ENCODE data around the gene AHNAK2.
"Not testable (repeated sequence)": the region's sequence is repeated elsewhere in the genome, so short reads cannot be mapped to it uniquely, and the experiment has no call there.

AHNAK2 gene

DNA sequence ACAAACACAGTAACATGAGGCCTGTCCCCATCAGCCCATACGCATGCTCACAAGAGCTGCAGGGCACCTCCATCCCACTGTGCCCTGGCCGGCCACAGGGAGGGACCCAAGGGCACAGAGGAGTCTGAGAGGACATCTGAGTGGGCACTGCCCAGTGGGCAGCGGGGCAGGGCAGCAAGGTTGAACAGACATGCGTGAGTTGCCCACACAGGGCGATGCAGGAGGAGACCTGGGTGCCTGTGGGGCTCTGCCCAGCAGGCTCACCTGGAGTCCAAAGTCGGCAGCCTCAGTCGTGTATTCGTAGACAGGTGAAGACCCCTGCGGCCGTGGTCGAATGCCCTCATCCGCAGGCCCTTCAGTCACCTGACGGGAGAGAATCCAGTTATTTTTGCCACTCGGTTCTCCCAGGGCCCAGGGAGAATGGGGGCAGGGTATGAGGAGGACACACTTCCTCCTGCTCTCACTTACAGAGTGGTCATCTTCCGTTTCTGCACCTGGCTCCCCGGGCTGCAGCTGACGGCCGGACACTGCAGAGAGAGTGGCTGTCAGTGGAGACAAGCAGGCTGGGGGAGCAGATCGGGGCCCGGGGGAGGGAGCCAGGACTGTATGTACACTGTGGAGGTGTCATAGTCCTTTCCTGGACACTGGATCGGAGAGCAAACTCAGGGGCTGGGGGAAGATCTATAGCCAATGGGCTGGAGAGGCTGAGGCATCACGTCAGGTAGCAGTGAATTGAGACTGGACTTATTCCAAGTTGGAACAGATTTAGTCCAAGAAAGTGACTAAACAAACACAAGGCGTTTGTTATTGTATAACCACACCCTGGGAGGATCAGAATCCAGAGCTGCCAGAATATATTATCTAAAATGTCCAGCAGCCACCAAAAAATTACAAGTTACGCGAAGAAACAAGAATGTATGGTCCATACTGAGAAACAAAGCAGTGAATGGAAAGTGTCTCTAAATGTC is 20.7 kb downstream of the AHNAK2 start:
- no peak overlapping the region for H3K4me3 ChIP-seq (ENCODE audit: low read depth, low read length)
- no peak for DNase-seq (ENCODE audit: low read depth)

DNA sequence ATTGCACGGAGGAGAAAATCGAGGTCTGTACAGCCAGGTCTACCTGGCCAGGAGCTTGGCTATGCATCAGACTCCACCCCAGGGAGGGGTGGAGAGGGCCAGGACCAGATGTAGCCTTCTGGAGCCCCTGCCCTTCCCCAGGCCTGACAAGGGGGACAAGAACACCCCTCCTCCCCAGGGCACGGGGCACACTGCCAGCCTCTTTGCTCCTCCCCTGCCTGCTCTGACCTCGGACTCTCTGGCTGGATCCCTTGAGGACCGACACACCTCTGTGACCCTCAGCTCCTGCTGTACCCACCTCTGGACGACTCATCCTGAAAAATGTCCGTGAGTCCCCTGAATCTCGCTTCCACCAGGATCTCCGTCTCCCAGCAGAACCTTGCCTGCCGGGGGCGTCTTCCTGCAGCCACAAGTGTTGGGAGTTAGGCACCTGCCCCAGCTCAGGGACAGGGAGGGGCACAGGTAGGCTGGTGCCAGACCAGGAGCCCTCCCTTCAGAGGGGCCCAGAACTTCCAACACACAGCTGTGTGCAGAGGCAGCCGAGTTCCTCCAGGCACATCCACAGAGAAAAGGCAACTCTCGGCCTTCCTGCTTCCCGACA is 21.8 kb downstream of the AHNAK2 start:
- no peak overlapping the region for H3K4me3 ChIP-seq (ENCODE audit: low read depth, low read length)
- no peak for DNase-seq (ENCODE audit: low read depth)

DNA sequence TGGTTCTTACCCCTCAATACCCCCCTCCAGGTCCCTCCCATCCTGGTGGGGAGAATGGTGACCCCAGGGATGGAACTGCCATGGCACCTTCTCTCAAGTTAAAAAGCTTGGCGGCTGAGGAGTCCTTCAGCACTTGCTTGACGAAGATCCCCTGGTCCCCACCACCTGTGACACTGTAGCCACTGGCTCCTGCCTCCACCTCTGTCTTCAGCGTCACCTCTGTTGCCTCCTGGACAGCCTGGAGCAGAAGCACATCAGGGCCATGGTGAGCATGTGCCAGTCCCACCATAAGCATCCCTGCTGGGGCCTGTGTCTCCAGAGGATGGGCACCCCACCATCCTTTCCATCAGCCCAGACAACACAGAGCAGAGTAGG is 22.8 kb downstream of the AHNAK2 start:
- no peak overlapping the region for H3K4me3 ChIP-seq (ENCODE audit: low read depth, low read length)
- no peak for DNase-seq (ENCODE audit: low read depth)

DNA sequence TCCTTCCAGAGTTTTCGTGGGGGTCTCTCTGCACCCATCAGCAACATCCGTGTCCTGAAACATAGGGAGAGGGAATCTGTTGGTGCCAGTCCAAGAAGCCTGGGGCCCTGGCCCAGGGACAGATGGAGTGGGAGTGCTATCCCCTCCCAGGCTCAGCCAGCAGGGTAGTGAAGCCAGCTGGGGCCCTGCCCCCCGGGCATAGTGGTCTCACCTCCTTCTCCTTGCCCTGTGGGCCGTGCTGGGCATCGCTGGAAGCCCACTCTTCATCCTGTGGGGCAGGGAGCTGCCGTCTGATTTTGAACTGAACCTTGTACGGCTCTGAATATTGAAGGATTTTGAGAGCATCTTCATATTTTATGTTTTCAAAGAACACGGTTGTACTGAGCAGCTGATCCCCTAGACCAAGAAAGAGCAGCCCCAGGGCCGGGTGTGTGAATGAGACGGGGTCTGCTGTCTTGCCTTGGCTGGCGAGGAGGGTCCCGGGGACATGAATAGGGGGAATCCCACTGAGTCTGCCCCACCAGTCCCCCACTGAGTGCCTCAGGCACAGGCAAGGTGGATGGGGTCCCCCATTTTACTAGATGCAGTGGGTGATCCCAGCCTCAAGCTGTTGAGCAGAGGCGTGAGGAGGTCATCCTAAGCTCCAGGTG is 23.3 kb downstream of the AHNAK2 start:
- no peak for DNase-seq (ENCODE audit: low read depth)

DNA sequence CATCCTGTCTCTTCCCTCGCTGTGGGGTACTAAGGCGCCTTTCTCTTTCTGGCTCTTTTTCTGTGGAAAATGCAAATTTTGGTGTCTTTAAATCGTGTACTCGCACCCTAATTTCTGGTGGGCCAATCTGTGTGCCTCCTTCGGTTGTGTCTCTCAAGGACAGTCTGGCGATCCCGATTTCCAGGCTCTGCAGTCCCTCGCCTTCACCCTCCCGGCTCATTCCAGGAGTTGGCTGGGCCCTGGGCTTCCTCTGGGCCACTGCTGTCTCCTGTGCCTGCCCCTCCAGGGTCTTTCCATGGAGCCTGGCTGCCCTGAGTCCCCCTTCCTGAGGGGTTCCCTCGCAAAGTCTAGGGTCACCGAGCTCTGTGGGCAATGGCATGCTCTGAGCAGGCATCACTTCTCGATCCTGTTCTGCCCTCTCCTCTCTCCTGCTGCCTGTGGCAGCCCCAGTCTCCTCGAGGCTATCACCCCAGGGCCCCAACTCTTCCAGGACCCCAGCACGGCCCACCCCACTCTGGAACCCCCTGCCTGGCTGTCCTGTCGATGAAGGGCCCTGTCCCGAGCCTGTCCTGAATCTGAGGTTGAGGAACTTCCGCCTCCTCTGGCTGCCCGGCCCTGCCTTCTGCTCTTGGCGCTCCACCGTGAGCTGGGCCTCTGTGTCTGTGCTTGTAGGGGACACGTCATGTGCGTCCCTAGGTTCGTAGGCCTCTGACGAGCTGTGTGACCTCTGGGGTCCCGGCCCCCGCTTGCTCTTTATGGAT is 24.1 kb downstream of the AHNAK2 start:
- no peak for DNase-seq (ENCODE audit: low read depth)
- no peak overlapping the region for H3K4me3 ChIP-seq (ENCODE audit: low read depth, low read length)

More for the DNA sequence above, 23.3 kb downstream of the AHNAK2 start:
- no peak overlapping the region for H3K4me3 ChIP-seq (ENCODE audit: low read depth, low read length)

DNA sequence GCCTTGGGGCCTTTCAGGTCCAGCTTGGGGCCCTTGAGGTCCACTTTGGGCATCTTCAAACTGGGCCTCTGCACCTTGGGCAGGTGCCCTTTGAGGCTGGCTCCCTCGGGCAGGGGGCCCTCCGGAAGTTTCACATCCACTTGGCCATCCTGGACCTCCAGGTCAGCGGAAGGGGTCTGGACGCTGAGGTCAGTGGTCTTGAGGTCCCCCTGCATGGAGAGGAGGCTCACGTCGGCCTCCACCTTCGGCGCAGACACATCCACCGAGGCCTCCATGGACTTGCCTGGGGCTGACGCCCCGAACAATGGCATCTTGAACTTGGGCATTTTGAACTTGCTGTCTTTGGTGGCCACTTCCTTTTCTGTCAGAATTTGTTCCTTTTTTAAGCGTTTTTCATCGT is 25.1 kb downstream of the AHNAK2 start:
- DNase-seq (ENCODE audit: low read depth), result no peak
- no peak overlapping the region for H3K4me3 ChIP-seq (ENCODE audit: low read depth, low read length)

DNA sequence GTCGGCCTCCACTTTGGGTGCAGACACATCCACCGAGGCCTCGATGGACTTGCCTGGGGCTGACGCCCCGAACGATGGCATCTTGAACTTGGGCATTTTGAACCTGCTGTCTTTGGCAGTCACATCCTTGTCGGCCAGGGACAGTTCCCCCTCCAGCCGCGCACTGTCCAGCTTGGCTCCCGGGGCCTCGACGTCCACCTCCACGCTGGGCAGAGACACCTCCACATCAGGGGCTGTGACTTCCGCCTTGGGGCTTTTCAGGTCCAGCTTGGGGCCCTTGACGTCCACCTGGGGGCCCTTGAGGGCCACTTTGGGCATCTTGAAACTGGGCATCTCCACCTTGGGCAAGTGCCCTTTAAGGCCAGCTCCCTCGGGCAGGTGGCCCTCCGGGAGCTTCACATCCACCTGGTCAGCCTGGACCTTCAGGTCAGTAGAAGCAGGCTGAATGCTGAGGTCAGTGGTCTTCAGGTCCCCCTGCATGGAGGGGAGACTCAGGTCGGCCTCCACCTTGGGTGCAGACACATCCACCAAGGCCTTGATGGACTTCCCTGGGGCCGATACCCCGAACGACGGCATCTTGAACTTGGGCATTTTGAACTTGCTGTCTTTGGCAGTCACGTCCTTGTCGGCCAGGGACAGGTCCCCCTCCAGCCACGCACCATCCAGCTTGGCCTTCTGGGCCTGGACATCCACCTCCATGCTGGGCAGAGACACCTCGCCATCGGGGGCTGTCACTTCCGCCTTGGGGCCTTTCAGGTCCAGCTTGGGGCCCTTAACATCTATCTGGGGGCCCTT is 26.1 kb downstream of the AHNAK2 start:
- not testable (repeated sequence) for H3K4me3 ChIP-seq (ENCODE audit: low read depth, low read length); DNase-seq (ENCODE audit: low read depth)

DNA sequence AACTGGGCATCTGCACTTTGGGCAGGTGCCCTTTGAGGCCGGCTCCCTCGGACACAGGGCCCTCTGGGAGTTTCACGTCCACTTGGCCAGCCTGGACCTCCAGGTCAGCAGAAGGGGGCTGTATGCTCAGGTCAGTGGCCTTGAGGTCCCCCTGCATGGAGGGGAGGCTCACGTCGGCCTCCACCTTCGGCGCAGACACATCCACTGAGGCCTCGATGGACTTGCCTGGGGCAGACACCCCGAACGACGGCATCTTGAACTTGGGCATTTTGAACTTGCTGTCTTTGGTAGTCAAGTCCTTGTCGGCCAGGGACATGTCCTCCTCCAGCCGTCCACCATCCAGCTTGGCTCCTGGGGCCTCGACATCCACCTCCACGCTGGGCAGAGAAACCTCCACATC is 27.5 kb downstream of the AHNAK2 start:
- DNase-seq (ENCODE audit: low read depth), result not testable (repeated sequence)

DNA sequence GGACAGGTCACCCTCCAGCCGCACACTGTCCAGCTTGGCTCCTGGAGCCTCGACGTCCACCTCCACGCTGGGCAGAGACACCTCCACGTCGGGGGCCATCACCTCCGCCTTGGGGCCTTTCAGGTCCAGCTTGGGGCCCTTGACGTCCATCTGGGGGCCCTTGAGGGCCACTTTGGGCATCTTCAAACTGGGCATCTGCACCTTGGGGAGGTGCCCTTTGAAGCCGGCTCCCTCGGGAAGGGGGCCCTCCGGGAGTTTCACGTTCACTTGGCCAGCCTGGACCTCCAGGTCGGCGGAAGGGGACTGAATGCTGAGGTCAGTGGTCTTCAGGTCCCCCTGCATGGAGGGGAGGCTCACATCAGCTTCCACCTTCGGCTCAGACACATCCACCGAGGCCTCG is 28.2 kb downstream of the AHNAK2 start:
- H3K4me3 ChIP-seq (ENCODE audit: low read depth, low read length), result no peak overlapping the region
- no peak for DNase-seq (ENCODE audit: low read depth)

More for the DNA sequence above, 27.5 kb downstream of the AHNAK2 start:
- H3K4me3 ChIP-seq (ENCODE audit: low read depth, low read length), result not testable (repeated sequence)

DNA sequence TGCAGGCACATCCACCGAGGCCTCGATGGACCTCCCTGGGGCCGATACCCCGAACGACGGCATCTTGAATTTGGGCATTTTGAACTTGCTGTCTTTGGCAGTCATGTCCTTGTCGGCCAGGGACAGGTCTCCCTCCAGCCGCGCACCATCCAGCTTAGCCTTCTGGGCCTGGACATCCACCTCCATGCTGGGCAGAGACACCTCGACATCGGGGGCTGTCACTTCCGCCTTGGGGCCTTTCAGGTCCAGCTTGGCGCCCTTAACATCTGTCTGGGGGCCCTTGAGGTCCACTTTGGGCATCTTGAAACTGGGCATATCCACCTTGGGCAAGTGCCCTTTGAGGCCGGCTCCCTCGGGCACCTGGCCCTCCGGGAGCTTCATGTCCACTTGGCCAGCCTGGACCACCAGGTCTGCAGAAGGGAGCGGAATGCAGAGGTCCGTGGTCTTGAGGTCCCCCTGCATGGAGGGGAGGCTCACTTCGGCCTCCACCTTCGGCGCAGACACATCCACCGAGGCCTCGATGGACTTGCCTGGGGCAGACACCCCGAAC is 28.7 kb downstream of the AHNAK2 start:
- not testable (repeated sequence) for H3K4me3 ChIP-seq (ENCODE audit: low read depth, low read length); DNase-seq (ENCODE audit: low read depth)

DNA sequence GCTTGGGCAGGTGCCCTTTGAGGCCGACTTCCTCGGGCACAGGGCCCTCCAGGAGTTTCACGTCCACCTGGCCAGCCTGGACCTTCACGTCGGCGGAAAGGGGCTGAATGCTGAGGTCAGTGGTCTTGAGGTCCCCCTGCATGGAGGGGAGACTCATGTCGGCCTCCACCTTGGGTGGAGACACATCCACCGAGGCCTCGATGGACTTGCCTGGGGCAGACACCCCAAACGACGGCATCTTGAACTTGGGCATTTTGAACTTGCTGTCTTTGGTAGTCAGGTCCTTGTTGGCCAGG is 29.5 kb downstream of the AHNAK2 start:
- DNase-seq (ENCODE audit: low read depth), result no peak
- H3K4me3 ChIP-seq (ENCODE audit: low read depth, low read length), result no peak overlapping the region

DNA sequence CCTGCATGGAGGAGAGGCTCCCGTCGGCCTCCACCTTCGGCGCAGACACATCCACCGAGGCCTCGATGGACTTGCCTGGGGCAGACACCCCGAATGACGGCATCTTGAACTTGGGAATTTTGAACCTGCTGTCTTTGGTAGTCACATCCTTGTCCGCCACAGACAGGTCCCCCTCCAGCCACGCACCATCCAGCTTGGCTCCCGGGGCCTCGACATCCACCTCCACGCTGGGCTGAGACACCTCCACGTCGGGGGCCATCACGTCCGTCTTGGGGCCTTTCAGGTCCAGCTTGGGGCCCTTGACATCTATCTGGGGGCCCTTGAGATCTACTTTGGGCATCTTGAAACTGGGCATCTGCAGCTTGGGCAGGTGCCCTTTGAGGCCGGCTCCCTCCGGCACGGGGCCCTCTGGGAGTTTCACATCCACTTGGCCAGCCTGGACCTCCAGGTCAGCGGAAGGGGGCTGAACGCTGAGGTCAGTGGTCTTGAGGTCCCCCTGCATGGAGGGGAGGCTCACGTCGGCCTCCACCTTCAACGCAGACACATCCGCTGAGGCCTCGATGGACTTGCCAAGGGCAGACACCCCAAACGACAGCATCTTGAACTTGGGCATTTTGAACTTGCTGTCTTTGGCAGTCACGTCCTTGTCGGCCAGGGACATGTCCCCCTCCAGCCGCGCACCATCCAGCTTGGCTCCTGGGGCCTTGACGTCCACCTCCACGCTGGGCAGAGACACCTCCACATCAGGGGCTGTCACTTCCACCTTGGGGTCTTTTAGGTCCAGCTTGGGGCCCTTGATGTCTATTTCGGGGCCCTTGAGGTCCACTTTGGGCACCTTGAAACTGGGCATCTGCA is 30.1 kb downstream of the AHNAK2 start:
- DNase-seq (ENCODE audit: low read depth); H3K4me3 ChIP-seq (ENCODE audit: low read depth, low read length): not testable (repeated sequence)

DNA sequence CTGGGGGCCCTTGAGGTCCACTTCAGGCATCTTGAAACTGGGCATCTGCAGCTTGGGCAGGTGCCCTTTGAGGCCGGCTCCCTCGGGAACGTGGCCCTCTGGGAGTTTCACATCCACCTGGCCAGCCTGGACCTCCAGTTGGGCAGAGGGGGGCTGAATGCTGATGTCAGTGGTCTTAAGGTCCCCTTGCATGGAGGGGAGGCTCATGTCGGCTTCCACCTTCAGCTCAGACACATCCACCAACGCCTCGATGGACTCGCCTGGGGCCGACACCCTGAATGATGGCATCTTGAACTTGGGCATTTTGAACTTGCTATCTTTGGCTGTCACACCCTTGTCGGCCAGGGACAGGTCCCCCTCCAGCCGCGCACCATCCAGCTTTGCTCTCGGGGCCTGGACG is 31.0 kb downstream of the AHNAK2 start:
- not testable (repeated sequence) for H3K4me3 ChIP-seq (ENCODE audit: low read depth, low read length); DNase-seq (ENCODE audit: low read depth)

DNA sequence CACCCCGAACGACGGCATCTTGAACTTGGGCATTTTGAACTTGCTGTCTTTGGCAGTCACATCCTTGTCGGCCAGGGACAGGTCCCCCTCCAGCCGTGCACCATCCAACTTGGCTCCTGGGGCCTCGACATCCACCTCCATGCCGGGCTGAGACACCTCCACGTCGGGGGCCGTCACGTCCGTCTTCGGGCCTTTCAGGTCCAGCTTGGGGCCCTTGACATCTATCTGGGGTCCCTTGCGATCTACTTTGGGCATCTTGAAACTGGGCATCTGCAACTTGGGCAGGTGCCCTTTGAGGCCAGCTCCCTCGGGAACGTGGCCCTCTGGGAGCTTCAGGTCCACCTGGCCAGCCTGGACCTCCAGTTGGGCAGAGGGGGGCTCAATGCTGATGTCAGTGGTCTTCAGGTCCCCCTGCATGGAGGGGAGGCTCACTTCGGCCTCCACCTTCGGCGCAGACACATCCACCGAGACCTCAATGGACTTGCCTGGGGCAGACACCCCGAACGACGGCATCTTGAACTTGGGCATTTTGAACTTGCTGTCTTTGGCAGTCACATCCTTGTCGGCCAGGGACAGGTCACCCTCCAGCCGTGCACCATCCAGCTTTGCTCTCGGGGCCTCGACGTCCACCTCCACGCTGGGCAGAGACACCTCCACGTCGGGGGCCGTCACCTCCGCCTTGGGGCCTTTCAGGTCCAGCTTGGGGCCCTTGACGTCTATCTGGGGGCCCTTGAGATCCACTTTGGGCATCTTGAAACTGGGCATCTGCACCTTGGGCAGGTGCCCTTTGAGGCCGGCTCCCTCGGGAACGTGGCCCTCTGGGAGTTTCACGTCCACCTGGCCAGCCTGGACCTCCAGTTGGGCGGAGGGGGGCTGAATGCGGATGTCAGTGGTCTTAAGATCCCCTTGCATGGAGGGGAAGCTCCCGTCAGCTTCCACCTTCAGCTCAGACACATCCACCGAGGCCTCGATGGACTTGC is 31.9 kb downstream of the AHNAK2 start:
- DNase-seq (ENCODE audit: low read depth); H3K4me3 ChIP-seq (ENCODE audit: low read depth, low read length): not testable (repeated sequence)

DNA sequence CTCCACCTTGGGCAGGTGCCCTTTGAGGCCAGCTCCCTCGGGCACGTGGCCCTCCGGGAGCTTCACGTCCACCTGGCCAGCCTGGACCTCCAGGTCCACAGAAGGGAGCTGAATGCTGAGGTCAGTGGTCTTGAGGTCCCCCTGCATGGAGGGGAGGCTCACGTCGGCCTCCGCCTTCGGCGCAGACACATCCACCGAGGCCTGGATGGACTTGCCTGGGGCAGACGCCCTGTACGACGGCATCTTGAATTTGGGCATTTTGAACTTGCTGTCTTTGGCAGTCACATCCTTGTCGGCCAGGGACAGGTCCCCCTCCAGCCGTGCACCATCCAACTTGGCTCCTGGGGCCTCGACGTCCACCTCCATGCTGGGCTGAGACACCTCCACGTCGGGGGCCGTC is 32.9 kb downstream of the AHNAK2 start:
- not testable (repeated sequence) for H3K4me3 ChIP-seq (ENCODE audit: low read depth, low read length); DNase-seq (ENCODE audit: low read depth)

DNA sequence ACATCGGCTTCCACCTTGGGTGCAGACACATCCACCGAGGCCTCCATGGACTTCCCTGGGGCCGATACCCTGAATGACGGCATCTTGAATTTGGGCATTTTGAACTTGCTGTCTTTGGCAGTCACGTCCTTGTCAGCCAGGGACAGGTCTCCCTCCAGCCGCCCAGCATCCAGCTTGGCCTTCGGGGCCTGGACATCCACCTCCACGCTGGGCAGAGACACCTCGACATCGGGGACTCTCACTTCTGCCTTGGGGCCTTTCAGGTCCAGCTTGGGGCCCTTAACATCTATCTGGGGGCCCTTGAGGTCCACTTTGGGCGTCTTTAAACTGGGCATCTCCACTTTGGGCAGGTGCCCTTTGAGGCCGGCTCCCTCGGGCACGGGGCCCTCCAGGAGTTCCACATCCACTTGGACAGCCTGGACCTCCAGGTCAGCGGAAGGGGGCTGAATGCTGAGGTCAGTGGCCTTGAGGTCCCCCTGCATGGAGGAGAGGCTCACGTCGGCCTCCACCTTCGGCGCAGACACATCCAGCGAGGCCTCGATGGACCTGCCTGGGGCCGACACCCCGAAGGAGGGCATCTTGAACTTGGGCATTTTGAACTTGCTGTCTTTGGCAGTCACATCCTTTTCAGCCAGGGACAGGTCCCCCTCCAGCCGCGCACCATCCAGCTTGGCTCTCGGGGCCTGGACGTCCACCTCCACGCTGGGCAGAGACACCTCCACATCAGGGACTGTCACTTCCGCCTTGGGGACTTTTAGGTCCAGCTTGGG is 33.6 kb downstream of the AHNAK2 start:
- DNase-seq (ENCODE audit: low read depth); H3K4me3 ChIP-seq (ENCODE audit: low read depth, low read length): not testable (repeated sequence)
